Liver (tissue), 3 donors: ENCODE measurements around the gene AMZ1.

Source experiments
- FOXA1 ChIP-seq: IDR thresholded peaks from 2 replicates; pipeline ENCODE4 v1.6.1; 2016; ENCODE audit warnings: antibody characterized with exemption
- GABPA ChIP-seq, 2 donors: IDR thresholded peaks in 1 of 2; conservative IDR thresholded peaks in 1 of 2; 2 replicates each; pipeline ENCODE4 v1.6.1; 2016; ENCODE audit warnings: antibody characterized with exemption in 2 of 2, mild to moderate bottlenecking in 1 of 2, moderate library complexity in 1 of 2
- HNF4A ChIP-seq, 2 donors: conservative IDR thresholded peaks; 2 replicates each; pipeline ENCODE4 v1.6.1; 2016; ENCODE audit warnings: antibody characterized with exemption in 2 of 2, mild to moderate bottlenecking in 2 of 2
- HNF4G ChIP-seq: IDR thresholded peaks from 2 replicates; pipeline ENCODE4 v1.6.1; 2016; ENCODE audit warnings: antibody characterized with exemption
- MAX ChIP-seq: IDR thresholded peaks from 2 replicates; pipeline ENCODE4 v1.6.1; 2016; ENCODE audit warnings: antibody characterized with exemption
- RAD21 ChIP-seq, 2 donors: IDR thresholded peaks; 2 replicates each; pipeline ENCODE4 v1.6.1; 2016; ENCODE audit warnings: antibody characterized with exemption in 2 of 2, mild to moderate bottlenecking in 2 of 2
- SP1 ChIP-seq: IDR thresholded peaks from 2 replicates; pipeline ENCODE4 v1.6.1; 2018; ENCODE audit warnings: antibody characterized with exemption, mild to moderate bottlenecking
- TAF1 ChIP-seq: conservative IDR thresholded peaks from 2 replicates; pipeline ENCODE4 v1.6.1; 2016; ENCODE audit warnings: antibody characterized with exemption, mild to moderate bottlenecking
- YY1 ChIP-seq: IDR thresholded peaks from 2 replicates; pipeline ENCODE4 v1.6.1; 2016; ENCODE audit warnings: antibody characterized with exemption, mild to moderate bottlenecking
- TF ChIP-seq, protein P1 (sequence below): fragments of 150-350 bp; IDR thresholded peaks from 2 replicates; pipeline ENCODE4 v1.5.1; 2017; ENCODE audit warnings: improper control_type of control experiment, low read depth, low read length; ENCODE audit not compliant: missing input control
- TF ChIP-seq, protein P2 (sequence below): IDR thresholded peaks from 2 replicates; pipeline ENCODE4 v1.6.1; 2016; ENCODE audit warnings: antibody characterized with exemption
- donor health status: healthy.
- donor health status: healthy.

GRCh38 chr7:2652736-2653060, 35.3 kb upstream of the AMZ1 start:
- TF ChIP-seq, protein P1, sequence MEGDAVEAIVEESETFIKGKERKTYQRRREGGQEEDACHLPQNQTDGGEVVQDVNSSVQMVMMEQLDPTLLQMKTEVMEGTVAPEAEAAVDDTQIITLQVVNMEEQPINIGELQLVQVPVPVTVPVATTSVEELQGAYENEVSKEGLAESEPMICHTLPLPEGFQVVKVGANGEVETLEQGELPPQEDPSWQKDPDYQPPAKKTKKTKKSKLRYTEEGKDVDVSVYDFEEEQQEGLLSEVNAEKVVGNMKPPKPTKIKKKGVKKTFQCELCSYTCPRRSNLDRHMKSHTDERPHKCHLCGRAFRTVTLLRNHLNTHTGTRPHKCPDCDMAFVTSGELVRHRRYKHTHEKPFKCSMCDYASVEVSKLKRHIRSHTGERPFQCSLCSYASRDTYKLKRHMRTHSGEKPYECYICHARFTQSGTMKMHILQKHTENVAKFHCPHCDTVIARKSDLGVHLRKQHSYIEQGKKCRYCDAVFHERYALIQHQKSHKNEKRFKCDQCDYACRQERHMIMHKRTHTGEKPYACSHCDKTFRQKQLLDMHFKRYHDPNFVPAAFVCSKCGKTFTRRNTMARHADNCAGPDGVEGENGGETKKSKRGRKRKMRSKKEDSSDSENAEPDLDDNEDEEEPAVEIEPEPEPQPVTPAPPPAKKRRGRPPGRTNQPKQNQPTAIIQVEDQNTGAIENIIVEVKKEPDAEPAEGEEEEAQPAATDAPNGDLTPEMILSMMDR, result no peak
- TF ChIP-seq FOXA1 (no peak), MAX (no peak), RAD21 (IDR thresholded peaks at IDR 0.05) (no peak), SP1 (no peak), HNF4G (no peak), TAF1 (no peak), GABPA (IDR thresholded peaks at IDR 0.05 in 1 of 2, conservative IDR thresholded peaks at IDR 0.05 in 1 of 2) (no peak), YY1 (no peak), HNF4A (conservative IDR thresholded peaks at IDR 0.05) (no peak)
- TF ChIP-seq, protein P2, sequence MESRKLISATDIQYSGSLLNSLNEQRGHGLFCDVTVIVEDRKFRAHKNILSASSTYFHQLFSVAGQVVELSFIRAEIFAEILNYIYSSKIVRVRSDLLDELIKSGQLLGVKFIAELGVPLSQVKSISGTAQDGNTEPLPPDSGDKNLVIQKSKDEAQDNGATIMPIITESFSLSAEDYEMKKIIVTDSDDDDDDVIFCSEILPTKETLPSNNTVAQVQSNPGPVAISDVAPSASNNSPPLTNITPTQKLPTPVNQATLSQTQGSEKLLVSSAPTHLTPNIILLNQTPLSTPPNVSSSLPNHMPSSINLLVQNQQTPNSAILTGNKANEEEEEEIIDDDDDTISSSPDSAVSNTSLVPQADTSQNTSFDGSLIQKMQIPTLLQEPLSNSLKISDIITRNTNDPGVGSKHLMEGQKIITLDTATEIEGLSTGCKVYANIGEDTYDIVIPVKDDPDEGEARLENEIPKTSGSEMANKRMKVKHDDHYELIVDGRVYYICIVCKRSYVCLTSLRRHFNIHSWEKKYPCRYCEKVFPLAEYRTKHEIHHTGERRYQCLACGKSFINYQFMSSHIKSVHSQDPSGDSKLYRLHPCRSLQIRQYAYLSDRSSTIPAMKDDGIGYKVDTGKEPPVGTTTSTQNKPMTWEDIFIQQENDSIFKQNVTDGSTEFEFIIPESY, result no peak
